ENCODE data around the gene DUSP11.
A peak's percentile ranks its signal among the peaks of the same experiment; 100 is the strongest.
"Not testable (repeated sequence)": the region's sequence is repeated elsewhere in the genome, so short reads cannot be mapped to it uniquely, and the experiment has no call there.

The DUSP11 gene

DNA sequence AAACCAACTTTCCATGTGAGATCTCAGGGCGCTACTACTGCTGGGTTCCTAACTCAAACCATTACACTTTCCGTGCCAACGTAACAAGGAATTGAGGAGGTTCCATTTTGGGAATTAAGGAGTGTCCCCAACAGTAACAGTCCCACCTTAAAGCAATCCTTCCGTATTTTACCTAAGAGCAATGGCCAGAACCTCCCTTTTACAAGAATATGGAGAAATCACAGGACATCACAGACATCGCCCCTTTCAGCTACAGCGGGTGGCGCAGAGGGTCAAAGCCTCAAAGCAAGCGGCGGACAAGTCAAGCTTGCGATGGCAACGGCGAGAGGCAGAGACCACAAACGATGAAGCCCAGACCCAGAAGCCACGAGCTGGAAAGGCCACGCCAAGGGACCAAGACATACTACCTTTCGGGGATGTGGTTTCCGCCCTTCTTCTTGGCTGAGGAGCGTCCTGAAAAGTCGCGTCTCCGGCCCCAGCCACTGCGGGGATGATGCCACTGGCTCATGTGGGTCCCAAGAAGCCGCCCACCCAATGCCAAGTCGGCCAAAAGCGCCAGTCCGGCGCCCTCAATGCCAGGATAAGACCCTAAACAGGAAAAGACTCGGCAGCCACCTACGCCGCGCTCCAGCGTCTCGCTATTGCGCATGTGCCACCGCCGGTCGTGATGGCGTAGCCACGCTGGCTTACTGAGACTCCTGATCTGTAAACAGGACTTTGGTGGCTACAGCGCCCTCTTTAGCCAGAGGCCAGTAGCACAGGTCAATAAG lies at the start of gene DUSP11:
DUSP11 (minus strand) TSS at position 637 of the 770 bp plus-strand sequence; CDS start at position 508, 129 bp downstream.
- no peak for DNase-seq

DNA sequence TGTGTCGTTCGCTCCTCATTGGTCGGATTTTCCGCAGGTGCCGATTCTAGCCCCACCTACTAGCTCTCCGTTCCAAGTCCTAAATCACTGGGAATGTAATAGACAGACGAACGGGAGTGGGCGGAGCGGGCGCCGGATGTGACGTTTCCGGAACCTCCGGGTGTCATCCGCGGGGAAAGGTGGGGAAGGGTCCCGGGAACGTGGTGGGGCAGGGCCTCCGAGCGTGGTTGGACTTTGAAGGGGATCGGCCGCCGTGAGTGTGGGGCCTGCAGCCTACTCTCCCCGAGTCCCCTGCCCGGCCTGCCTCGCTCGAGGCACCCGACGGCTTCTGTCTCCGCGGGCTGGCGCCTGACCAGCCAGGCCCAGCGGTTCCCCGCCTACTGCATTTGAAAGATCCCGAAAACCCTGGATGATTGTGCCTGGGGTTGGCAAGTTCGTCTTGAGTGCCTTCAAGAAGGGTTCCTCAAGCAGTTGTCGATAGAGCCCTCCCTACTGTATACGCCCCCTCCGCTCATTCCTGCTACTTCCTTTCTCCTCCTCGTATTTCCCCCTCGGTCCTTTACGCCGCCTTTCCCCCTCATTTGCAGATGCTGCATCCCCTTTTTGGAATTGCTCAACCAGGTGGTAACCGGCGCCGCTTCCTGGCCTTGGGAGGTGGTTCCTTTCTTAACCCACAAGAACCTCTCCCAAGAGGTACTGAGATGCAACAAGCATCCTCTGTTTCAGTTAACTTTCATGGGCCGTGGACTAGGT lies 49.1 kb upstream of the DUSP11 start, which contains the start of gene STAMBP:
STAMBP (plus strand) TSS at position 144 of the 753 bp plus-strand sequence. CDS start 1,896 bp downstream, outside the sequence.
- DNase-seq, result peak; percentile 16

DNA sequence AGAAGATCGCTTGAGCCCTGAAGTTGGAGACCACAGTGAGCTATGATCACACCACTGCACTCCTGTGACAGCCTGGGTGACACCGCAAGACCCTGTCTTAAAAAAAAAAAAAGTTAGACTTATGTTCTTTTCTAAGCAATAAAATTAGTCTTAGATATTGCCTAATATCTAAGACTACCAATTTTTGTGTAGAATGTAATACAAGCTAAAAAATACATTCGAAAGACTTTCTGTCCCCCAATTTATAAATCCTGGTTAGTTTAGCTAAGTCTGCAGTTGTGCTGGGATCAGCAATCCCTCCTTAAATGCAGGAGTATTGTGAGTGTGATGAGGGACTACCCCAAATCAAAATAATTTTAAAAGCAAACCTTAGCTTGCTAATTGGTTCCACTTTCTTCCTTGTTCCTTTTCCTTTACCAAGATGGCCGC lies 48.5 kb upstream of the DUSP11 start:
- DNase-seq, result no peak

DNA sequence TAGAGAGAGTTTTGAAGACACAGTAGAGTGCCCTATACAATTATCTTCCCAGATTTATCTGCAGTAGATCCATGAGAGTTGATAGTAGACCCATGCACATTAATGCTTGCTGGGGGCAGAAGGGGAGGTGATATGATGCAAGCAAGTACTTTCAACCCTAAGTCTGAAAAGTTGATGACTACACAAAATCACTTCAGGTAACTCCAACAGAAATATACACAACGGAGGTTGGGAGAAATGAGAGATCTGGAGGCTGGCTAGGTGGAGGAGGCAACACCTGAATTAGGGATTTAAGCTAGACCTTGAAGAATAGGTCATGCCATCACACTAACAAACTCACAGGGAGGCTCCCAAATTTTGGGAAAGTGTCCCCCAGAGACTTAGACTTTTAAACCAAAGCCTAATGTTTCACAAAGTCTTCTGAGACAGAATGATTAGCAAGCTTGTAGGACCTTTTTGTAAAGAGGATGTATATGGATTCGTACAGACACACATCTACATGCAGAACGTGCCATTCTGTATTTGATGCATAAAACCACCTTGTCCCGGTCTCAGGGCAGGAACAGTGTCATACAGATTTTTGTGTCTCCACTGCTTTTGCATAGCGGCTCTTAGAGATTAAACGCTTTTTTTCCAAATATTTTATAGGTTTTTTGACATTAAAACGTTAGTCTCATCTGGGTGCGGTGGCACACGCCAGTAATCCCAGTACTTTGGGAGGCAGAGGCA lies 47.9 kb upstream of the DUSP11 start:
- DNase-seq, result no peak

DNA sequence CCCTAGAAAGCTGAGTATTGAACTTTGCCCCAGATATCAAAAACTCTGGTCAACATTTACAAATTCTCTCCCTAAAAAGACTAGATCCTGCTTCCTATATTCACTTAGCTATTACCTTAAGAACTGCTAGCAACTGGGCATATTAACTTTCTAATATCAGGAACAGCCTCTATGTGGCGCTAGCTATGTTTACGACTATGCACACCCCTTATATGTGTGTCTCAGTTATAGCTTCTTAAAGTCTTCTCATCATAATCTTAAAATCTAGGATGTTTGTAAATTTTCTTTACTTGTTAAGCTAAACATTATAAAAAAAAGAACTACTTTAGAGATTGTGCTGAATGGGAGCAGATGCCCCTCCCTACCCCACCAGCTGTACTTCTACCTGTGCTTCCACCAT lies 47.1 kb upstream of the DUSP11 start:
- no peak for DNase-seq

DNA sequence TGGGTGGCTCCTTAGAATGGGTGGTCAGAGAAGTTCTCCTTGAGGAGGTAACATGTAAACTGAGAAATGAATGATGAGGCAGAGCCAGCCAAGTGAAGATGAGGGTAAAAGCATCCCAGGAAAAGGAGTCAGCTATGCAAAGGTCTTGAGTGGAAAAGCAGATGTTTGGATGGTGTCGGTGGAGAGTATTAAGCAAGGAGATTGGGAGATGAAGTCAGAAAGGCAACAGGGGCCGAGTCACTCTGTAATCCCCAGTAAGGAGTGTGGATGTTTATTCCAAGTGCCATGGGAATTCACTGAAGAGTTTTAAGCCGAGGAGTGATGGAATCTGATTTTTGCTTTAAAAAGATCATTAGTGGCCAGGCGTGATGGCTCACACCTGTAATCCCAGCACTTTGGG lies 45.5 kb upstream of the DUSP11 start:
- DNase-seq, result no peak

DNA sequence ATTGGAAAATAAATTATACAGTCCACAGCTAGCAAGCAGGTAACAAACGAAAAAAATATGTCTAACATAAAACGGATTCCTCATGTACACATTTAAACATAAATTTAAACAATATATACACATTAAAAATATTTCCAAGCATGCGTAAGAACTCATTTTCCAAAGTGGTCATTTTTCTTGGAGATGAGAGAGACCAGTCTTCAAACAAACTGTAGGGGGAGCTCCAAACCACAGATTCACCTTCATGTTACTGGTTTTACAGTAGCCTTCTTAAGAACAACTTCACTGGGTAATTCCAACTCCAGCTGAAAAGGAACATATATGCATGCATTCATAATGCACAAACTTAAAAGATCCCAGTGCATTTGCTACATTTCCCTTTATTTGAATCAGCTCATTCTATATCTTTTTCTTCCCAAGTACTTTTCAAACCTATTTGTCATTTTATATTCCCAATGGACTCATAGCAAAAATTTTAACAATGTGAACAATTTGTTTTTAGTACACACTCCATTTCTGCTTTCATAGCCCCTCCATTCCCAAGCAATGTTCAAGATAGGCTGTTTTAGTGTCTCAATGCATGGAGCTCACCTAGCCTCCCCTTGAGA lies 44.1 kb upstream of the DUSP11 start:
- DNase-seq, result no peak

DNA sequence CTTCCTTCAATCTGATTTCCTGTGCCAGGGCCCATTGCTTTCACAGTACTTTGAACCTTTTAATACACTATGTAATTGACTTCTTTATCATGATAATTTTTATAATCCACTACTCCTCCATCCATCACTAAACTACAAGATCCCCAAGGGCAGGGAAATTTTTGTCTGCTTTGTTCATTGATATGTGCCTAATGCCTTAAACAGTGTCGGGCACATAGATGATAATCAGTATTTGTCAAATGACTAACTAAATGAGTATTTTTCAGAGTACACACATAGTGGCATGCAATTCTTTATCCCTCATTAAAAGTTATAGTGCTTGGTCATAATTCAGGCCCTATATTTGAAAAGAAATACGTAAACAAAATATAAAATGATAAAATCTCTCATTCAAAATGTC lies 43.5 kb upstream of the DUSP11 start:
- DNase-seq, result no peak

DNA sequence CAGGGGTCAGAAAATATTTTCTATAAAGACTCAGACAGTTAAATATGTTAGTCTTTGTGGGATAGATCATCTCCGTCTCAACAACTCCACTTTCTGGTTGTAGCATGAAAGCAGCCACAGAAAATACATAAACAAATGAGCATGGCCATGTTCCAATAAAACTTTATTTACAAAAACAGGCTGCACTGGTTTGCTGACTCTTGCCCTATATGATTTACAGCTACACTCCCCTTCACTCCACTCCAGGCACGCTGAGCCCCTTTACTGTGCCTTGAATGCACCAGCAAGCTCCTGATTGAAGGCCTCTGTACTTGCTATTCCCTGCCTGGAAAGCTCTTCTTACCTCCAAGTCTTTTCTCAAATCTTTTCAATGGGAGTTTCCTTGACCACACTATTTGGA lies 43.1 kb upstream of the DUSP11 start:
- no peak for DNase-seq

DNA sequence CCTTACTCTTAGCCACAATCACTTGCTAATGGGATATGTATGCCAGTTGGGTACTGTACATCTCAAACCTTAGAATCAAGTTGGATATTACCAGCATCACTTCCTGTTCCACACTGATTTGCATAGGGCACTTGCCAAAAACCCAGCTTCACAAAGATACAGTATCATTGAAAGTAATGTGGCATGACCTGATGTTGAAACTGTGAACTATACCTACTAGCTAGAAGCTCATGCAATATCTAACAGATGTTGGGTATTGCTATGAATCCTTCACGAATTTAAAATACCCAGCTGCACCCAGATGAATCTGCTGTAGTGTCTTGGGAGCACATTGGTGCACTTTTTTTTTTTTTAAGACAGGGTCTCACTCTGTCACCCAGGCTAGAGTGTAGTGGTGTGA lies 42.4 kb upstream of the DUSP11 start:
- no peak for DNase-seq

DNA sequence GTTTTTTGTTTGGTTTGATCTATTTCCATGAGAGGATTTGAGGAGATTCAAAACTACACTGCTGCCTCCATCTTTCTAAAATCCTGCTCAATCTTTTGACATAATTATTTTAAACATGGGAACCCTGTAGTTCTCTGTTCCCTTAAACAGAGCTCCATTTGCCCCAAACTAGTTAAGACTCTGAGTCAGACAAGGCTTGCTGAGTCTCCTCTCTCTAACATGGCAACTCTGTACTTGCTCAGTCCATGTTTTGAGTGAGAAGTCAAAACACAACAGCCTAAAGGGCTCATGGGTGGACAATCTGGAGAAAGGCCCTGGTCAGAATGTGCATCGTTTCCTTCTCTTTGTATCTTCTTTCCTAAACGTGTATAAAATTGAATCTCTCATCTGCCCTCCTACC lies 41.8 kb upstream of the DUSP11 start:
- DNase-seq, result no peak

DNA sequence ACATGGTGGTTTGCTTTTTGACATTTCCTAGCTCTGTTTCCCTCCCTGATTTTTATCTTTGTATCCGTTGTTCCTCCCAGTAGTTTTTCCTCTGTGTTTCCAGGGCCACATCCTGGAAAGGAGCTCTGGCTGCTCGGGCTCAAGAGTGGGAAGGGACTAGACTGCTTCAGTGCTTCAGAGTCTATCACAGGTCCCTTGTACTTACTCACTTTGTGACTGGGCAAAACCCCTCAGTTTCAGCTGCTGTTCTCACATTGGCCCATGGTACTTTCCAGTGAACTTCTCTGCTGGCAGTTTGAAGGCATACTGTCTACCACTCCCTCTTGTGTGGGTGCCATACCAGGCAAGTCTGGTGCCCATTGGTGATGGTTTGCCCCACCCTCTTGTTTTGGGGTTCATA lies 41.3 kb upstream of the DUSP11 start:
- DNase-seq, result no peak

DNA sequence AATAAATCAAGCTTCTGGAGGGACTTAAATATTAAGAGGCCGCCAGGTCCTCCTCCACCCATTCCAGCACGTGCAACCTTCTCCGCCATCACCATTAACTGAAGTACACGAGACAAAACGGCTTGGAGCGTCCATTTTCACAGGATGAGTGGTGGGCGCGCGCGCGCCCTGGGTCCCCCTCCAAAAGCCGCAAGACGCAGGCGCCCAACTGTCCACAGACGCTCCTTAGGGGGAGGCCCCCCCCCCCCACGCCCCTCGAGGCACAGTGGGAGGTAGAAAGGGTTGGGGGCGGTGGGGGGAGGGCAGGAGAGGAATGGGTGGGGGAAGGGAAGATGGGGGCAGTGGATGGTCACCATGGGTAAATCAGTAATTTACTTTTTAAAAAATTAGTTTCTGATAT lies 38.4 kb upstream of the DUSP11 start:
- no peak for DNase-seq

DNA sequence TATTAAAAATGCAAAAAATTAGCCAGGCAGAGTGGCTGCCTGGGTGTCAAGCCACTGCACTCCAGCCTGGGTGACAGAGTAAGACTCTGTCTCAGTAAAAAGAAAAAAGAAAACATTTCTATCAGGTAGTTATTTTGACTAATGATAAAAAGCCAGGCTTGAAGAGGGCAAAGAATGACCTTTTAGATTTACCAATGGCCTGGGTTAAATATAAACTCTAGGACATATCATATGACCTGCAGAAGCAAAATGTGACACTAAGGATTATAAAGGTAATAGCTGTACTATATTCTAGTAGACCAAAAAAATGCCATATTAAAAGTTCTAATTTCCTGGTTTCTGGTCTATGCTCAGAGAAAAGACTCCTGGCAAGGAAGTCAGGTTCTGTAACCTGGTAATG lies 32.7 kb upstream of the DUSP11 start:
- DNase-seq, result no peak

DNA sequence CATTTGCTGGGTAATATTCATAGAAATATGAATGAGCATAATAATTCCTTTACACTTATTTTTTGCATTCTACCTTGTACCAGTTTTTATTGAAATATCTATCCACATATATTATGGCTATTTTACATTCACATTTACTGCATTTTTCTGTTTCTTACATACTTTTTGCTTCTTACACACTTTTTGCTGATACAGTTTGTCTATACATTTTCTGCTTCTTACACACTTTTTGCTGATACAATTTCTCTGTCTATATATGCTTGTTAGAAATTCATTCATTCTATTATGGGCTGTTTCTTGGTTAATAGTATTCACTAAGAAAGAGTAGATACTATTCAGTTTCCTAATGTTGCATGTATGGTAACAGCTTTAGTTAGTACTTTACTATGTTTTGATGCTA lies 32.0 kb upstream of the DUSP11 start:
- no peak for DNase-seq

DNA sequence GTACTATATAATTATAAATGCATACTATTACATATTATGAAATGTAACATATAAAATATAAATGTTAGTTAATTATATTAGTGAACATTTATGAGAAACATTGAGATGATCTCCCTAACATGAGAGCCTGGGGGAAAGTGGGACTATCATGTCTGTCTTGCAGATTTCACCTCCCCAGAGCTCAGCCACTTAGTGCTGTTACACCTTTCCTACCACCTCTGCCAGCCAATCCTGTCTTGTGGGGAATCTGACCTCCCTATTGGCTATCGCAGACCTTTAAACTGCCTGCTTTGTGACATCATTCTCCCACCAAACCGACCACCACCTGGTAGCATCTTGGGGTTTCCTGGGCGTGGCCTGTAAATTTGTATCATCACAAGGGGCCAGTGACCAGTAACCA lies 4.0 kb upstream of the DUSP11 start, which contains the start of gene C2orf78:
C2orf78 (plus strand) TSS at position 301 of the 400 bp plus-strand sequence. CDS start 127 bp downstream, outside the sequence.
- not testable (repeated sequence) for DNase-seq

DNA sequence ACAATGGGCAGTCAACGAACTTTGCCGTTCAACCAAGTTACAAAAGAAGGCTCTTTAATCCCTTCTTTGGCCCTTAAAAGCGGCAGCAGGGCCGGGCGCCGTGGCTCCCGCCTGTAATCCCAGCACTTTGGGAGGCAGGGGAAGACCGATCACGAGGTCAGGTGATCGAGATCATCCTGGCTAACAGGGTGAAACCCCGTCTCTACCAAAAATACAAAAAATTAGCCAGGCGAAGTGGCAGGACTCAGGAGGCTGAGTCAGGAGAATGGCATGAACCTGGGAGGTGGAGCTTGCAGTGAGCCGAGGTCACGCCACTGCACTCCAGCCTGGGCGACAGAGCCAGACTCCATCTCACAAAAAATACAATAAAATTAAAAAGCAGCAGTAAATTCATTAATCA lies 3.5 kb upstream of the DUSP11 start:
- DNase-seq, result not testable (repeated sequence)

DNA sequence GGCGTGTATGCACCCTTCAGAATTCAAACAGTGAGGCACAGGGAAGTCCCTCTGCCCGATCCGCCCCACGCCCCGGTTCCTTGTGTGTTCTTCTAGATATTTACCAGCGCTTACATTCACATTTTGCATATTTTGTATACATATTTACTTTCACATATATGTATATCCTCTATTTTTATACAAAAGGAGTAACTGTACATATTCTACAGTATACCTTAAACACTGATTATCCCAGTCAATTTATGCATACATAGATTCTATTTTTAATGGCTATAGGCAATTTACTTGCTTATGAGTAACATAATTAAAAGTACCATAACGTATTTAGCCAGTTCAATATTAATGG lies 307 bp upstream of the DUSP11 start:
- DNase-seq, result no peak

DNA sequence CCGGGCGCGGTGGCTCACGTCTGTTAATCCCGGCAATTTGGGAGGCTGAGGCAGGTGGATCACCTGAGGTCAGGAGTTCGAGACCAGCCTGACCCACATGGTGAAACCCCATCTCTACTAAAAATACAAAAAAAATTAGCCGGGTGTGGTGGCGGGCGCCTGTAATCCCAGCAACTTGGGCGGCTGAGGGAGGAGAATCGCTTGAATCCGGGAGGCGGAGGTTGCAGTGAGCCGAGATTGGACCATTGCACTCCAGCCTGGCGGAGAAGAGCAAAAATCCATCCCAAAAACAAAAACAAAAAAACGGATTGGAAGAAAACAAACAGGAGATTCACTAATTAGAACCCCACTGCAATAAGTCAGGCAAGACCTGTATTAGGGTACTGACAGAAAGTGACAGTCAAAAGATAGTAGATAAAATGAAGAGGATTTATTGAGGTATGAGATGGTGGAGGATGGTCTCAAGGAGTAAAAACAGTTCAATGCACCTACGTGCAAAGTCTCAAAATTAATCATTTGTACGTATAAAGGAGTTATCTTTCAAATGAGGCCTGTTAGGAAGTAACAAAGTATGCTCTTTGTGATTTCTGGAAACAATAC lies 936 bp downstream of the DUSP11 start:
- DNase-seq, result not testable (repeated sequence)

DNA sequence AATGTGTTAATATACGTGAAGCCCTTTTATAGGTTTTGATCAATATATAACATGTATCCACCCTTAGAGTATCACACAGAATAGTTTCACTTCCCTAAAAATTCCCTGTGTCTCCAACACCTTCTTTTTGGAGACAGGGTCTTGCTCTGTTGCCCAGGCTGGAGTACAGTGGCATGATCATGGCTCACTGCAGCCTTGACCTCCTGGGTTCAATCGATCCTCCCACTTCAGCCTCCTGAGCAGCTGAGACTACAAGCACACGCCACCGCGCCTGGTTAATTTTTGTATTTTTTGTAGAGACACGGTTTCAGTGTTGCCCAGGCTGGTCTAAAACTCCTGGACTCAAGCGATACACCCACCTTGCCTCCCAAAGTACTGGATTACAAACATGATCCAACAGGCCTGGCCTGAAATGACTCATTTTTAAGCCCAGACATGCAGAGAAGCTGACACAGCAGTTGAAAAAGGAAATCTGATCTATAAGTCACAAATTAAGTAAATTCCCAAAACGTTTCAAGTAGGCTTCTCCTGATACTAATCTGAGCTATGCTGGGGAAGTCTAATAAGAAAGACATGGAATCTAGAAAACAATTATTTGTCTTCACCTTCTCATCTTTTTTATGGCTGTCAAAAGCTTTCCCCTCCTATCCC lies 2.9 kb downstream of the DUSP11 start:
- no peak for DNase-seq

DNA sequence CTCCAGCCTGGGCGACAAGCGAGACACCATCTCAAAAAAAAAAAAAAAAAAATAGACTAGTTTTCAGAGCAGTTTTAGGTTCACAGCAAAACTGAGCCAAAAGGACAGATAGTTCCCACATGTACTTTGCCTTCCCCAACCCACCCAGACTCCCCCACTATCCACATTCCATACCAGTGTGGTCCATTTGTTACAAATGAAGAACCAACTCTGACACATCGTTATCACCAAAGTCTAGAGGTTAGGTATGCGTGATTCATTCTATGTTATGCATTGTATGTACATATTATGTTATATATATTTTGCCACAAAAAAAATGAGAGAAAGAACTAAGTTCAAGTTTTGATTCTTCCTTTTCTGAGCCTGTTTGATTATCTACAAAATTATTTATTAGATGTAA lies 3.5 kb downstream of the DUSP11 start:
- DNase-seq, result no peak

DNA sequence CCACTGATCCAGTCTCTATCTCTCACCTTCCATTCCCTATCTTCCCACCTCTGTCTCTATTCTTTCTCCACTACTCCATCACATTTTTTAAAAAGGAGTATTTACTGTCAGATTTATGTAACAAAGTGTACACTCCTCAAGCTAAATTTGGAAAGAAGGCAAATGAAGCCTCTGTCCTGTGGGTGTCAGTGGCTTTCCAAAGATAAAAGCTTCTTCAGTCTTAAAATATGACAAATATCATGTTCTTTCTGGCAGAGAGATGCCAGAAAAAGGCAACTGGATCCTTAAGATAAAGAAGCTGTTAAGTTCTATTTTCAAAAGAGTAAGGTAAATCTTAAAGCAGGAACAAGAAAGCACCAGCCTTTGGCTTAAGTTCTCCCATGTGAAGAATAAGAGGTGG lies 7.1 kb downstream of the DUSP11 start:
- DNase-seq, result no peak
